HUDEP-2 (cell line): ENCODE results near the gene ZNF776.
"Not testable (repeated sequence)": the region's sequence is repeated elsewhere in the genome, so short reads cannot be mapped to it uniquely, and the experiment has no call there.

Experiments used
- DNase-seq, 76 experiments: peaks; one replicate each; lab custom pipeline; 2025; ENCODE audit not compliant: unreplicated experiment in 76 of 76; lab: John Stamatoyannopoulos, UW

Gene ZNF776

GRCh38 chr19:57746580-57747471, at the start of gene ZNF776:
Gene ZNF776, plus strand, starts transcription at chr19:57746815. Its CDS starts 244 bp downstream, at chr19:57747059.
- DNase-seq: peak; percentile 29 to 93 (median 79)

GRCh38 chr19:57701625-57702024, 45.0 kb upstream of the ZNF776 start:
- DNase-seq: no peak

- DNase-seq: no peak
These were observed 40.3 kb upstream of the ZNF776 start for GRCh38 chr19:57706346-57706745.

DNA sequence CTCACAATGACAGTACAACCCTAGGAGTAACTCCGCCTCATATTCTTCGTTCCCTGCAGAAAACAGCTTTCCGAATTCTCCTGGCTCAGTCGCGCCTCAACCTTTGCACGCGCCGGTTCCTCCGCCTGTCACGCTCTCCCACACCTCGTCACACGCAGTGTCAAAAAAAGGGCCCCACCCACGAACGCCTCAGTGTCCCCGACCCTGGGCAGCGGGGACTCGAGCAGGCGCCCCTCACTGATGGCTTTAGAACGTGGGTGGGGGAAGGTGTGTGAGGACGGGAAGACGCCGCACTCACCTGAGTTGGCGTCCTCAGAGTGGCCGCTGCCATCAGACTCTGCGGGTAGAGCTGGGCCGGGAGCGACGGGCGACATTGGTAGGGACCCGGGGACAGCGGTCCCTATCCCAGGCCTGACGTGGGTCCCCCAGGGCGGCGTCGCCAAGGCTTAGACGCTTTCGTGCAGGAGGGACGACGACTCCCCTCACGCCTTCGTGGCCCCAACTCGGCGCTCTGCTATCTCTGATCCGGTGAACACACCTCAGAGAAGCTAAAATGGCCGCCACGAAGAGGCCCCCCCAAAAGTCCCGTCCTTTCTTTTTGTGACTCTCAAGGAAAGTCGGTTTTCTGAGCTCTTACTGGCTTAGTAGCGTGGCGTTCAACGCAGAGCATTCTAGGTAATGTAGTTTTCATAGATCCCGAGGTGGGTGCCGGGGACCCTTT, 37.8 kb upstream of the ZNF776 start, which contains the start of gene ZNF154:
Gene ZNF154 (minus strand): TSS at position 564 of the 721 bp plus-strand sequence. CDS start 233 bp downstream, at position 331.
- no peak for DNase-seq

- DNase-seq: no peak
These were observed 37.0 kb upstream of the ZNF776 start for GRCh38 chr19:57709616-57710015.

DNA sequence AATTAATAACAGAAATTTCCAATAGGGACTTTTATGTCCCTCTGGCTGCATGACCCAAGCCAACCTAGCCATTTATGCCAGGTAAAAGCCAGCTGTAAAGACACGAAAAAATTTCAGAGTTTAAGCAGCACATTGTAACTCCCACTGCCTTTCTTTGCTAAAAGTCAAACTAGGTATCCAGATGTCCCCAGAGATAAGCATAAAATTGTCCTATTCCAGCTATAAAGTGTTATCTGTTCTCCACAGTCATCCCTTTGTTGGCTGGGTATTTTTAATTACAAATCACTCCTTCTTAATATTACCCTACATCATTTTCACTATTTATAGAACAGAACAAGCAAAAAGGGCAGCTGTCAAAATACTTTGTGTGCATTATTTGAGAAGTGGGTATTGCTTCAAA, 34.4 kb upstream of the ZNF776 start:
- DNase-seq: no peak

GRCh38 chr19:57719424-57719823, 27.2 kb upstream of the ZNF776 start:
- no peak for DNase-seq

DNA sequence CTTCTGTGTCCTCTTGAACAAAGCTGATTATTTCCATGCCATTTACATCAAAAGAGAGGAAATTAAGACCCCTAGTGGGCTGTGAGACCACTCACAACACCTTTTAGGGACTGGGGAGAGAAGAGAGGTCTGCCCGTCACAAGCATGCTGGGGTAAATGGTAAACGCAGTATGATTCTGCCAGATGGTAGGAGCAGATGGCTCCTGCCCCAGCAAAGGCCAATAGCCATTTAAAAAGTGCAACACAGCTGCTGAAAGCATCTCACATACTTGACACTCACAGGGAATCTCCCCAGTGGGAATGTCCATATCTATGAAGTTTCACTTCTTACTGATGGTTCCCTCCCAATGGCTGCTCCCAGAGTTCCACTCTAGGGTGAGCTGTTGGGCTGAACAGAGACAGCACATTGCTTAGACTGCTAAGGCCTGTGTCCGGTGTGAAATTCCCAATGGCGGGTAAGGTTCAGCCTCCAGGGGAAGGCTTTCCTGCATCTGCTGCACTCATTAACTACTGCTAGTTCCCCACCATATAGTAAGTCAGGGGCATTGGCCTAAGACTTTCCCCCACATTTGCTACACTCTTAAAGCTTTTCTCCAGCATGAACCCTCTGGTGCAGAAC, 26.6 kb upstream of the ZNF776 start:
- DNase-seq: no peak

DNA sequence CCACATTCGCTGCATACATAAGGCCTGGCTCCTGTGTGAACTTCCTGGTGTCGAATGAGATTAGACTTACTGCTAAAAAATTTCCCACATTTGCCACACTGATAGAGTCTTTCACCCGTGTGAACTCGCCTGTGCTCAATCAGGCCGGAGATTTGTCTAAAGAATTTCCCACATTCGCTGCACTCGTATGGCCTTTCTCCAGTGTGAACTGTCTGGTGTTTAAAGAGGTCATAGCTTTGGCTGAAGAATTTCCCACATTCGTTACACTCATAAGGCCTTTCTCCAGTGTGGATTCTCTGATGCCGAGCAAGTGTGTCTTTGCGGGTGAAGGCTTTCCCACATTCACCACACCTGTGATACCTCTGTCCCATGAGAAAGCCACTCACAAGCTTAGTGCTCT, 25.7 kb upstream of the ZNF776 start:
- no peak for DNase-seq

DNA sequence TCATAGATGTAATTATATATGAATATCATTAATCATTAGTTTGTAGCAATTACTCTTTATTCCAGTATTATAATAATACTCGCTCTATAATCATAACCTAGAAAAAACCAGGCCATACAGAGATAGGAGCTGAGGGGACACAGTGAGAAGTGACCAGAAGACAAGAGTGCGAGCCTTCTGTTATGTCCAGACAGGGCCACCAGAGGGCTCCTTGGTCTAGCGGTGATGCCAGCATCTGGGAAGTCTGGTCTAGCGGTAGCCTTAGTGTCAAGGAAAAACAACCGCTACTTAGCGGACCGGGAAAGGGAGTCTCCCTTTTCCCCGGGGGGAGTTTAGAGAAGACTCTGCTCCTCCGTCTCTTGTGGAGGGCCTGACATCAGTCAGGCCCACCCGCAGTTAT, 8.3 kb upstream of the ZNF776 start:
- peak in 23 of 76 experiments; percentile 2 to 36 (median 23) for DNase-seq

DNA sequence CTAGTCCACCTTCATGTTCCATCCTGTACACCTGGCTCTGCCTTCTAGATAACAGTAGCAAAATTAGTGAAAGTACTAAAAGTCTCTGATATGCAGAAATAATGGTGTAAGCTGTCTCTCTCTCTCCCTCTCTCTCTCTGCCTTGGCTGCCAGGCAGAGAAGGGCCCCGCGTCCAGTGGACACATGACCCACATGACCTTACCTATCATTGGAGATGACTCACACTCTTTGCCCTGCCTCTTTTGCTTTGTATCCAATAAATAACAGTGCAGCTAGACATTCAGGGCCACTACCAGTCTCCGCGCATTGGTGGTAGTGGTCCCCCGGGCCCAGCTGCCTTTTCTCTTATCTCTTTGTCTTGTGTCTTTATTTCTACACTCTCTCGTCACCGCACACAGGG, 7.8 kb upstream of the ZNF776 start:
- not testable (repeated sequence) for DNase-seq

GRCh38 chr19:57747472-57747807, 825 bp downstream of the ZNF776 start:
- DNase-seq: peak in 5 of 76 experiments; percentile 23 to 42 (median 26)

- no peak for DNase-seq
These were observed 1.4 kb downstream of the ZNF776 start for GRCh38 chr19:57748029-57748428.

DNA sequence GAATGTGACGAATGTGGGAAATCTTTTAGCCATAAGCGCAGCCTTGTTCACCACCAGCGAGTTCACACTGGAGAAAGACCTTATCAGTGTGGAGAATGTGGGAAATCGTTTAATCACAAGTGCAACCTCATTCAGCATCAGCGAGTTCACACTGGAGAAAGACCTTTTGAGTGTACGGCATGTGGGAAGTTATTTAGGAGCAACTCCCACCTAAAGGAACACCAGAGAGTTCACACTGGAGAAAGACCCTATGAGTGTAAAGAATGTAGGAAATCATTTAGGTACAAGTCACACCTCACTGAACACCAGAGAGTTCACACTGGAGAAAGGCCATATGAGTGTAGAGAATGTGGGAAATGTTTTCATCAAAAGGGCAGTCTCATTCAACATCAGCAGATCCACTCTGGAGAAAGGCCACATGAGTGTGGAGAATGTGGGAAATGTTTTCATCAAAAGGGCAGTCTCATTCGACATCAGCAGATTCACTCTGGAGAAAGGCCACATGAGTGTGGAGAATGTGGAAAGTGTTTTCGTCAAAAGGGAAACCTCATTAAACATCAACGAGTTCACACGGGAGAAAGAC, 7.6 kb downstream of the ZNF776 start:
- no peak for DNase-seq

DNA sequence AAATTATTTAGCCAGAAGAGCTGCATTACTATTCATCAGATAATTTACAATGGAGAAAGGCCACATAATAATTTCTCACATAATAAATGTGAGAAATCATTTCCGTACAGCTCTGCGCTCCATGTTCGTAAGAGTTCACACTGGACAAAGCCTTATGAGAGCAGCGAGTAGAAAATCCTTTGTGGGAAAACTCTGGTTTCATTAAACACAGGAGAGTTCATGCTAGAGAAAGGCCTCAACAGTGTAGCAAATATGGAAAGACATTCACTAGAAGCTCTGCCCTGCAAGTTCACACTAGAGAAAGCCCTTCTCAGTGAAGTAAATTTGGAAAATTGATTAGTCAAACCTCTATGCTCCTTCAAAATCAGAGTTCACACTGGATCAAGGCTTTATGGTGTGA, 8.4 kb downstream of the ZNF776 start:
- DNase-seq: no peak

GRCh38 chr19:57757941-57758340, 11.3 kb downstream of the ZNF776 start:
- no peak for DNase-seq

DNA sequence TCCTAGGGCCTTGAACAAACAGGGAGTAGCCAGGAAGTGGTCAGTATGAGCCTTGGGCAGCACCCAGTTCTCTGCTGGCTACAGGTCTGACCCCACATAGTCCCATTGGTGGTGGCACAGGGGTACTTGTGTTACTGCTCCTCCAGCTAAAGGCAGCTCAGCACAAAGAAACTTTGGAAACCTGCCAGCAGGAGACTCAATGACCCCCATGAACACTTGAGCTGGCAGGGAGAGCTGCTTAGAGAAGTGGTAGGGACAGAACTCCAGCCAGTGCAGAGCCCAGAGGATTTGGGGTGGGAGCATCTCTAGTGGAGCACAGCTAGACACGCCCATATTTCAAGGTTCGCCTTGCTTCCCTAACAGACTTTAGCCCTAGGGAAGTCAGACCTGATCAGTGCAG, 12.5 kb downstream of the ZNF776 start:
- no peak for DNase-seq

DNA sequence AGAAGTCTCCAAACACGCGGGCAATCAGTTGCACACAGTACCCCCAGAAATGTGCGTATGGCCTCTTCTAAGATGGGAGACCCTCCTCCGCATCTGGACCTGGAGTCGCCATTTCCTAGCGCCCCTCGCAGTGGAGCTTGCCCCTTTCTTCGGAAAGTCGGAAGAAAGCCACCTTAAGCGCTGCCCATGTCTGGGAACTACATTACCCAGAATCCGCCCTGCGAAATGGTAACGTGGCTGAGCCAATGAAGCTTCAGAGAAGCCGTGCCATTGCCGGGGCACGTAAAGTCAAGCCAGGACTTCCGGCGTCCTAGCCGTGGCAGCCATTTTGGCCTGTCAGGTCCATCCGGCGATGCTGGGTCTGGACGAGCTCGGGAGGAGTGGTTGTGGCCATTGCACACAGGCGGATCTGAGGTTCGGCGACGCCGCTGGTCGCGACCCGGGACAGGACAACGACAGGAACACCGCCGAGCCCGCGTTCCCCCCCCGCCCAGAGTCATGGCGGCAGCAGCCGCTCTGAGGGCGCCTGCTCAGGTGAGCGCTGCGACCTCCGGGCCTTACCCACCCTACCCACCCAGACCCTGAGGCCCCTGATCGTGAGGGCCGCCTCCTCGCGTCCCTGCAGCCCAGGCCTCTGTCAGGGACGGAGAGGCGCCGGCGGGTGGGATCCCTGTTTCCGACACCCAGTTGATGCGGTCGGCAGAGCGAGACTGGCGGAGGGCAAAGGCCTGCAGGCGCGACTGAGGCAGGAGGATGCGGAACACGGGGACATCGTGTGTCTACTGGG, 22.9 kb downstream of the ZNF776 start, which contains the start of gene ZNF586:
Gene ZNF586 (plus strand): TSS at position 332 of the 787 bp plus-strand sequence. CDS start 167 bp downstream, at position 499.
- peak in 75 of 76 experiments; percentile 19 to 94 (median 87) for DNase-seq

- DNase-seq: no peak
These were observed 24.8 kb downstream of the ZNF776 start for GRCh38 chr19:57771417-57771816.

- DNase-seq: no peak
These were observed 26.9 kb downstream of the ZNF776 start for GRCh38 chr19:57773488-57773887.
